HepG2 (cell line): ENCODE data around the gene STX8. TPM values are rescaled to one million over a fixed set of nuclear protein-coding genes. Genes with fewer than 3 reads are reported as not detected.

Experiments
- ATAC-seq: fragments of 200-7000 bp; cut with Tn5 transposase; 3 replicates; pipeline ENCODE4 v1.9.1; 2020; ENCODE audit warnings: mild to moderate bottlenecking, moderate library complexity
- BruUV-seq: library from RNA; stranded (reverse); fragments of 400-500 nt; replicated peaks from 2 replicates; lab custom pipeline; 2021; lab: Mats Ljungman, UMichigan
- CTCF ChIA-PET: fragments of 300-600 bp; formaldehyde crosslinking; extraction: SDS; loops from one replicate; lab custom pipeline; 2021; ENCODE audit warnings: low total read pairs, inconsistent platforms, low intra/inter-chr PET ratio; lab: Yijun Ruan, JAX
- POLR2A ChIA-PET: fragments of 350-600 bp; sonication (Branson Sonifier 250); formaldehyde crosslinking; loops from one replicate; lab custom pipeline; 2020; ENCODE audit warnings: antibody characterized with exemption, inconsistent platforms; lab: Yijun Ruan, JAX
- DNase-seq: peaks from one replicate; pipeline ENCODE4 v3.0.0-alpha.2; 2015; ENCODE audit warnings: low spot score
- FAIRE-seq: peaks from 3 replicates; lab custom pipeline; 2011; peaks lifted over from hg19 to GRCh38; lab: Jason Lieb, UNC
- H2AFZ ChIP-seq: one replicate; pipeline ENCODE4 v1.6.1; 2011; ENCODE audit warnings: low read length, inconsistent platforms
- H3K27ac ChIP-seq: fragments of 300-600 bp; 3 replicates; pipeline ENCODE4 v1.8.0; 2011; ENCODE audit warnings: mixed run types, mild to moderate bottlenecking, mixed read lengths, low read length, inconsistent platforms; ENCODE audit not compliant: insufficient read depth; ENCODE audit errors: extremely low read length
- H3K27me3 ChIP-seq, 2 experiments: fragments of 200-600 bp in 1 of 2; 2 replicates in 1 of 2; 3 replicates in 1 of 2; pipeline versions ENCODE4 v1.6.0 to v1.8.0; 2011; ENCODE audit warnings: low read length in 2 of 2, mild to moderate bottlenecking in 2 of 2, moderate library complexity in 2 of 2, inconsistent platforms in 1 of 2; ENCODE audit not compliant: insufficient read depth in 2 of 2, control insufficient read depth in 1 of 2
- H3K36me3 ChIP-seq, 2 experiments: fragments of 200-600 bp in 1 of 2; replicated peaks in 1 of 2; 2 replicates in 1 of 2; 3 replicates in 1 of 2; pipeline versions ENCODE4 v1.5.1 to v1.8.0; 2011; ENCODE audit warnings: low read length in 2 of 2, inconsistent platforms in 1 of 2; ENCODE audit not compliant: insufficient read depth in 2 of 2, control insufficient read depth in 1 of 2
- H3K4me1 ChIP-seq: 2 replicates; pipeline ENCODE4 v1.5.1; 2012; ENCODE audit warnings: low read length, inconsistent platforms; ENCODE audit not compliant: insufficient read depth
- H3K4me2 ChIP-seq: 2 replicates; pipeline ENCODE4 v1.6.0; 2011; ENCODE audit warnings: low read depth, low read length, inconsistent platforms
- H3K4me3 ChIP-seq, 3 experiments: fragments of 200-600 bp in 1 of 3; sonication (generic), shearing (Covaris generic) in 1 of 3; replicated peaks in 1 of 3; 2 replicates each; pipeline ENCODE4 v1.5.1; 2011 to 2016; ENCODE audit warnings: low read length in 3 of 3, inconsistent platforms in 2 of 3, low read depth in 2 of 3, mild to moderate bottlenecking in 2 of 3, control low read depth in 1 of 3, mixed read lengths in 1 of 3; ENCODE audit not compliant: insufficient read depth in 1 of 3
- H3K79me2 ChIP-seq: one replicate; pipeline ENCODE4 v1.6.1; 2011; ENCODE audit warnings: low read length, inconsistent platforms; ENCODE audit not compliant: insufficient read depth
- H3K9ac ChIP-seq: 2 replicates; pipeline ENCODE4 v1.6.0; 2011; ENCODE audit warnings: mild to moderate bottlenecking, low read depth, low read length, inconsistent platforms; ENCODE audit not compliant: insufficient read depth
- H3K9me3 ChIP-seq: 2 replicates; pipeline ENCODE4 v1.5.1; 2012; ENCODE audit warnings: mild to moderate bottlenecking, low read length
- H4K20me1 ChIP-seq: 2 replicates; pipeline ENCODE4 v1.6.0; 2011; ENCODE audit warnings: inconsistent platforms, mild to moderate bottlenecking, low read length, moderate library complexity; ENCODE audit not compliant: insufficient read depth
- FOXA3 ChIP-seq: IDR thresholded peaks from 2 replicates; pipeline ENCODE4 v1.6.1; 2016; ENCODE audit warnings: missing genetic modification reagents, missing compliant biosample characterization
- HDAC1 ChIP-seq: sonication (generic); formaldehyde crosslinking; IDR thresholded peaks from 2 replicates; pipeline ENCODE4 v1.5.1; 2020; ENCODE audit warnings: mild to moderate bottlenecking, missing genetic modification reagents
- HNF4A ChIP-seq: sonication (generic); formaldehyde crosslinking; IDR thresholded peaks from 2 replicates; pipeline ENCODE4 v1.4.0; 2020; ENCODE audit warnings: missing genetic modification reagents
- PCBP2 ChIP-seq: fragments of 200-400 bp; formaldehyde crosslinking; optimal IDR thresholded peaks from 2 replicates; pipeline ENCODE3; 2018; ENCODE audit warnings: low read length, low read depth; ENCODE audit not compliant: poor library complexity, severe bottlenecking
- ZNF329 ChIP-seq: sonication (generic); formaldehyde crosslinking; IDR thresholded peaks from 2 replicates; pipeline ENCODE4 v1.9.0; 2021; ENCODE audit warnings: low read depth, mild to moderate bottlenecking, missing genetic modification reagents
- ZNF773 ChIP-seq: sonication (generic); formaldehyde crosslinking; IDR thresholded peaks from 2 replicates; pipeline ENCODE4 v1.4.0; 2020; ENCODE audit warnings: missing genetic modification reagents, borderline replicate concordance
- WGBS: methylation state at CpG from one replicate; pipeline ENCODE4 v1.1.6; 2017; ENCODE audit warnings: low lambda C conversion rate; 5-methylcytosine and 5-hydroxymethylcytosine counted together
- in situ Hi-C: cut with HindIII; loops from 2 replicates; pipeline ENCODE4 v1.10.0; 2017; ENCODE audit warnings: low pct_unique_long_range_greater_than_20kb; ENCODE audit not compliant: extremely low pct_ligation_motif_present
- intact Hi-C: fragments of 100-400 bp; cut with micrococcal nuclease; formaldehyde crosslinking; loops from one replicate; pipeline ENCODE4 v1.10.0; 2022; ENCODE audit not compliant: unreplicated experiment
- polyA plus RNA-seq, 8 experiments: library from polyadenylated mRNA; depleted of rRNA in 3 of 8; stranded (reverse) in 7 of 8; unstranded in 1 of 8; fragments of >200 nt; fragmentation: Illumina TruSeq in 4 of 8; extraction: Trizol in 4 of 8; gene quantifications; 2 replicates each; pipeline versions ENCODE4 v1.2.1 to v1.2.3, GENCODE V29; 2011 to 2016; ENCODE audit warnings: low read depth in 4 of 8, missing spikeins in 1 of 8, mixed read lengths in 1 of 8; ENCODE audit not compliant: insufficient read depth in 1 of 8
- total RNA-seq, 5 experiments: library from RNA; depleted of rRNA; stranded (reverse); fragments of >200 nt; fragmentation: Illumina TruSeq; extraction: Trizol; gene quantifications; 2 replicates each; pipeline ENCODE4 v1.2.3, GENCODE V29; 2016; ENCODE audit warnings: low read depth in 1 of 5

STX8 gene
- total and polyA plus RNA-seq, 2 of the 13 experiments (the other 11 are each of a cell fraction or from before 2014, with no cell fraction given) = 36.4 to 53.6 TPM

- TF ChIP-seq HNF4A (CRISPR knock-in tag) (0 out of 2 replicates have a peak, but pooled peaks have one; percentile 54), ZNF773 (CRISPR knock-in tag) (no peak), FOXA3 (CRISPR knock-in tag) (peak; percentile 34; the same call in 1 of the 2 replicates), HDAC1 (CRISPR knock-in tag) (0 out of 2 replicates have a peak, but pooled peaks have one; percentile 22), ZNF329 (CRISPR knock-in tag) (no peak)
- BruUV-seq = no TSS peak
- CTCF ChIA-PET = interaction anchor here (0.8 kb wide), 1 partner anchor 200 kb away, joined by 3 read pairs; no protein-coding TSS in a partner anchor
- DNase-seq (peak; percentile 12), ATAC-seq (peak; percentile 65), FAIRE-seq (no peak)
- H3K36me3 ChIP-seq = no peaks in the 10 kb centered on the region
- H3K9me3 ChIP-seq = peaks cover 6% of the 10 kb centered on the region; the same call in 1 of the 2 replicates
- intact Hi-C loops = no loop called here
- H3K27me3 ChIP-seq = no peaks in the 10 kb centered on the region
- no peak overlapping the region for H3K9ac ChIP-seq
- H3K4me1 ChIP-seq = peaks cover 20% of the 10 kb centered on the region
- no peak overlapping the region for H2AFZ ChIP-seq
- no peaks in the 10 kb centered on the region for H3K79me2 ChIP-seq
- in situ Hi-C loops = no loop called here
- peak overlapping the region; percentile 52 for H3K4me2 ChIP-seq
- WGBS = 33% methylated on average over 5 of the region's 5 CpGs
- no peaks in the 10 kb centered on the region for H4K20me1 ChIP-seq
- no peak overlapping the region for H3K27ac ChIP-seq
- H3K4me3 ChIP-seq = peak overlapping the region in 1 of 3 experiments; percentile 20; a peak in 1 of 6 replicates
- POLR2A ChIA-PET = no interaction called here
Observed at GRCh38 chr17:9321890-9322289, 253.7 kb downstream of the STX8 start.

- in situ Hi-C loops (no loop called here), intact Hi-C loops (no loop called here)
- Histone ChIP-seq H2AFZ (no peak overlapping the region), H3K36me3 (no peaks in the 10 kb centered on the region), H3K79me2 (no peaks in the 10 kb centered on the region), H3K4me3 (no peak overlapping the region), H3K27ac (no peak overlapping the region), H4K20me1 (no peaks in the 10 kb centered on the region), H3K4me2 (no peak overlapping the region), H3K9me3 (peaks cover 6% of the 10 kb centered on the region; the same call in 1 of the 2 replicates), H3K9ac (no peak overlapping the region), H3K27me3 (no peaks in the 10 kb centered on the region), H3K4me1 (no peaks in the 10 kb centered on the region)
- 92% methylated on average over 5 of the region's 5 CpGs for WGBS
- no TSS peak for BruUV-seq
- ChIA-PET CTCF (no interaction called here), POLR2A (no interaction called here)
- TF ChIP-seq PCBP2 = no peak
- no peak for DNase-seq
- no peak for FAIRE-seq
- no peak for ATAC-seq
Observed at GRCh38 chr17:9315360-9315759, 260.3 kb downstream of the STX8 start.
